Measurements from ENCODE around the gene C1orf21. TPM values are rescaled to one million over a fixed set of nuclear protein-coding genes. Genes with fewer than 3 reads are reported as not detected.

Gene C1orf21
- total RNA-seq, 2 experiments from 2014 or later = 1.9 to 2.2 TPM

GRCh38 chr1:184567637-184568036 is 180.8 kb downstream of the C1orf21 start:
- H3K27ac Mint-ChIP-seq = no peak overlapping the region
- H3K4me1 Mint-ChIP-seq (ENCODE audit: low read depth) = no peaks in the 10 kb centered on the region
- ChIA-PET POLR2A (no interaction called here), CTCF (no interaction called here)
- no peak for DNase-seq
- H3K36me3 Mint-ChIP-seq = no peaks in the 10 kb centered on the region
- no peaks in the 10 kb centered on the region for H3K9me3 Mint-ChIP-seq
- H3K27me3 Mint-ChIP-seq = peaks cover 12% of the 10 kb centered on the region
- no peak overlapping the region for H3K4me3 Mint-ChIP-seq
- intact Hi-C loops (cut with micrococcal nuclease) = no loop called here

DNA sequence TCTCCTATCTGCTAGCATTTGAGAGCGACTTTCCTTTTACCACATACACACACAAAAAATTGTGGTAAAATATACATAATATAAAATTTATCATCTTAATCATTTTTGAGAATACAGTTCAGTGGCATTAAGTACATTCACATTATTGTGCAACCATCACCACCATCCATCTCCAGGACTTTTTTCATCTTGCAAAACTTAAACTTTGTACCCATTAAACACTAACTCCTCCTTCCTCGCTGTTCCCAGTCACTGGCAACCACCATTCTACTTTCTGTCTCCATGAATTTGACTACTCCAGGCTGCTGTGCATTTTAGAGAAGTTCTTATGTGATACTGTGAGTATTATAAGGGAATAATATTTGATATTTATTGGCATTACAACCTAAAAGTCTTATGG is 181.3 kb downstream of the C1orf21 start:
- CTCF ChIA-PET = no interaction called here
- Mint-ChIP-seq H3K9me3 (no peaks in the 10 kb centered on the region), H3K27ac (no peak overlapping the region), H3K4me3 (no peak overlapping the region), H3K27me3 (peaks cover 12% of the 10 kb centered on the region), H3K36me3 (no peaks in the 10 kb centered on the region), H3K4me1 (ENCODE audit: low read depth) (no peaks in the 10 kb centered on the region)
- POLR2A ChIA-PET = no interaction called here
- DNase-seq = no peak
- intact Hi-C loops (cut with micrococcal nuclease) = no loop called here

- H3K4me1 Mint-ChIP-seq (ENCODE audit: low read depth) = no peaks in the 10 kb centered on the region
- no peak overlapping the region for H3K27ac Mint-ChIP-seq
- H3K36me3 Mint-ChIP-seq = no peaks in the 10 kb centered on the region
- ChIA-PET CTCF (interaction anchor here (0.6 kb wide), 1 partner anchor 413 kb away, joined by 3 read pairs; no protein-coding TSS in a partner anchor), POLR2A (no interaction called here)
- intact Hi-C loops (cut with micrococcal nuclease) = no loop called here
- H3K27me3 Mint-ChIP-seq = peaks cover 9% of the 10 kb centered on the region
- DNase-seq = no peak
- H3K4me3 Mint-ChIP-seq = no peak overlapping the region
- H3K9me3 Mint-ChIP-seq = no peaks in the 10 kb centered on the region
Measured at GRCh38 chr1:184569106-184569505, 182.3 kb downstream of the C1orf21 start.

DNA sequence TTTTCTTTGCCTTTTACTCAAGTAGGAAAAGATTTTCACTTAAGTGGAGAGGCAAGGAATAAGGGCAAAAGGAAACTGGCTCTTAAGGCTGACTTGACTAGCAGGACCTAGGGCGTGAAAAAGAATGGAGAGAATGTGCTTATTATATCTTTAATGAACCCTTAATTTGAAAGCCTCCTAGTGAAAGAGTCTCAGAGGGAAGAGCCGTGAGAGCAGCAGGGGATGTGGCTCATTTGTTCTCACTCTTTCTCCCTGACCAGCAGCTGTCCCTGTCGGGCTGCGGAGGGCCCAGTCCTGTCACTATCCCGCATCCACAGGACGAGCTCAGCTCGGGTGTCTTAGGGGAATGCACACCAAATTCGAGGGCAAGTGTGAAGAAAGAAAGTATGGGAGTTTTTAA is 187.8 kb downstream of the C1orf21 start:
- Mint-ChIP-seq H3K4me1 (ENCODE audit: low read depth) (no peaks in the 10 kb centered on the region), H3K4me3 (no peak overlapping the region), H3K36me3 (no peaks in the 10 kb centered on the region), H3K27ac (no peak overlapping the region), H3K27me3 (peaks cover 3% of the 10 kb centered on the region), H3K9me3 (no peaks in the 10 kb centered on the region)
- intact Hi-C loops (cut with micrococcal nuclease) = no loop called here
- POLR2A ChIA-PET = no interaction called here
- DNase-seq = no peak
- CTCF ChIA-PET = no interaction called here

DNA sequence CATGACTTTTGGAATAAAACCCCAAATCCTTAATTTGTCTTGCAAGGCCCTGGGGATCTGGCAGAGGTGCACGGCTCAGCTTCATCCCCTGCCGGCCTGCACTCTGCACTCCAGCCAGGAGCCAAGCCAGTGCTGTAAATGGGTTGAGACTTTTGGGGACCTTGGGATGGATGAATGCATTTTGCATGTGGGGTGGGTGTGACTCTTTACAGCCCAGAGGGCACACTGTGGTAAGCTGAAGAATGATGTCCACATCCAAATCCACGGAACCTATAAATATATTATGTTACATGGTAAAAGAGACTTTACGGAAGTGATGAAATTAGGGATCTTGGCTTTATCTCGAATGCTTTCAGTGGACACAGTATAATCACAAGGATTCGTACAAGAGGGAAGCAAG is 190.0 kb downstream of the C1orf21 start:
- Mint-ChIP-seq H3K27ac (no peak overlapping the region), H3K4me3 (no peak overlapping the region), H3K9me3 (peaks cover 5% of the 10 kb centered on the region), H3K4me1 (ENCODE audit: low read depth) (no peaks in the 10 kb centered on the region), H3K36me3 (peaks cover 1% of the 10 kb centered on the region), H3K27me3 (peaks cover 6% of the 10 kb centered on the region)
- no peak for DNase-seq
- POLR2A ChIA-PET = no interaction called here
- intact Hi-C loops (cut with micrococcal nuclease) = no loop called here
- CTCF ChIA-PET = no interaction called here

- intact Hi-C loops (cut with micrococcal nuclease) = no loop called here
- DNase-seq = no peak
- no peak overlapping the region for H3K4me3 Mint-ChIP-seq
- peaks cover 5% of the 10 kb centered on the region for H3K9me3 Mint-ChIP-seq
- peaks cover 1% of the 10 kb centered on the region for H3K36me3 Mint-ChIP-seq
- H3K27ac Mint-ChIP-seq = no peak overlapping the region
- CTCF ChIA-PET = no interaction called here
- no peaks in the 10 kb centered on the region for H3K4me1 Mint-ChIP-seq (ENCODE audit: low read depth)
- POLR2A ChIA-PET = no interaction called here
- peaks cover 9% of the 10 kb centered on the region for H3K27me3 Mint-ChIP-seq
Measured at GRCh38 chr1:184577319-184577718, 190.5 kb downstream of the C1orf21 start.

- H3K27me3 Mint-ChIP-seq = peaks cover 18% of the 10 kb centered on the region
- peaks cover 5% of the 10 kb centered on the region for H3K9me3 Mint-ChIP-seq
- H3K27ac Mint-ChIP-seq = no peak overlapping the region
- ChIA-PET CTCF (no interaction called here), POLR2A (no interaction called here)
- intact Hi-C loops (cut with micrococcal nuclease) = no loop called here
- no peak overlapping the region for H3K4me3 Mint-ChIP-seq
- no peak for DNase-seq
- peaks cover 1% of the 10 kb centered on the region for H3K36me3 Mint-ChIP-seq
- no peaks in the 10 kb centered on the region for H3K4me1 Mint-ChIP-seq (ENCODE audit: low read depth)
Measured at GRCh38 chr1:184582411-184582810, 195.6 kb downstream of the C1orf21 start.

- peaks cover 19% of the 10 kb centered on the region for H3K27me3 Mint-ChIP-seq
- POLR2A ChIA-PET = no interaction called here
- H3K4me3 Mint-ChIP-seq = no peak overlapping the region
Measured at GRCh38 chr1:184583849-184584248, 197.0 kb downstream of the C1orf21 start.

GRCh38 chr1:184588701-184589100 is 201.9 kb downstream of the C1orf21 start:
- Mint-ChIP-seq H3K4me3 (no peak overlapping the region), H3K27me3 (peaks cover 10% of the 10 kb centered on the region), H3K27ac (no peak overlapping the region), H3K9me3 (no peaks in the 10 kb centered on the region), H3K36me3 (no peaks in the 10 kb centered on the region), H3K4me1 (ENCODE audit: low read depth) (no peaks in the 10 kb centered on the region)
- no peak for DNase-seq
- intact Hi-C loops (cut with micrococcal nuclease) = loop anchor here (1.0 kb wide), 1 partner anchor 33 kb away; no protein-coding TSS in a partner anchor
- ChIA-PET CTCF (no interaction called here), POLR2A (no interaction called here)

More at GRCh38 chr1:184583849-184584248, 197.0 kb downstream of the C1orf21 start:
- intact Hi-C loops (cut with micrococcal nuclease) = no loop called here
- CTCF ChIA-PET = no interaction called here
- H3K27ac Mint-ChIP-seq = no peak overlapping the region
- DNase-seq = no peak
- H3K36me3 Mint-ChIP-seq = peaks cover 1% of the 10 kb centered on the region
- H3K9me3 Mint-ChIP-seq = peaks cover 5% of the 10 kb centered on the region
- no peaks in the 10 kb centered on the region for H3K4me1 Mint-ChIP-seq (ENCODE audit: low read depth)

- DNase-seq = no peak
Measured at GRCh38 chr1:184590163-184590750, 203.4 kb downstream of the C1orf21 start.

GRCh38 chr1:184593597-184593996 is 206.8 kb downstream of the C1orf21 start:
- DNase-seq = no peak
- no peaks in the 10 kb centered on the region for H3K4me1 Mint-ChIP-seq (ENCODE audit: low read depth)
- H3K9me3 Mint-ChIP-seq = no peaks in the 10 kb centered on the region
- H3K27me3 Mint-ChIP-seq = peaks cover 4% of the 10 kb centered on the region
- intact Hi-C loops (cut with micrococcal nuclease) = no loop called here
- CTCF ChIA-PET = no interaction called here
- H3K36me3 Mint-ChIP-seq = no peaks in the 10 kb centered on the region
- H3K4me3 Mint-ChIP-seq = no peak overlapping the region
- POLR2A ChIA-PET = no interaction called here
- no peak overlapping the region for H3K27ac Mint-ChIP-seq

More at GRCh38 chr1:184590163-184590750, 203.4 kb downstream of the C1orf21 start:
- Mint-ChIP-seq H3K27me3 (peaks cover 10% of the 10 kb centered on the region), H3K36me3 (no peaks in the 10 kb centered on the region), H3K4me3 (no peak overlapping the region), H3K9me3 (no peaks in the 10 kb centered on the region), H3K27ac (no peak overlapping the region), H3K4me1 (ENCODE audit: low read depth) (no peaks in the 10 kb centered on the region)
- intact Hi-C loops (cut with micrococcal nuclease) = no loop called here
- POLR2A ChIA-PET = no interaction called here
- CTCF ChIA-PET = no interaction called here

DNA sequence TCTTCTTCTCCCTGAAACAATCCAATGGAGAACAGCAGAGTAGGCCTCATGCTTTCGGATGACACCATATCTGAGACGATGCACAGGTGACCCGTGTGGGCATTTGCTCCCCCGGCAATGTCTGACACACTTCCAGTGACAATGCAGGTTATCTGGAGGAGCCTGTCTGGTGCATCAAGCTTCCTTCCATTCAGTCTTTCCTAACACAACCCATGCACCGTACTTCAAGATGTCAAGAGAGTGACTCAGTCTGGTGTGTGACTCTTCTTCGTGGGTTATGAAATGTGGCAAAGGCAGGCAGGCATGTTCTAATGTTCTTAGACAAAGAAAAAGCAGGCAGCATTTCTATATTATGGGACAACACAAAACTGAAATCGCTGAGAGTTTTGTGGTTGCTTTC is 208.8 kb downstream of the C1orf21 start:
- no peak overlapping the region for H3K27ac Mint-ChIP-seq
- POLR2A ChIA-PET = no interaction called here
- no peaks in the 10 kb centered on the region for H3K4me1 Mint-ChIP-seq (ENCODE audit: low read depth)
- intact Hi-C loops (cut with micrococcal nuclease) = no loop called here
- CTCF ChIA-PET = no interaction called here
- no peaks in the 10 kb centered on the region for H3K36me3 Mint-ChIP-seq
- no peak for DNase-seq
- H3K9me3 Mint-ChIP-seq = no peaks in the 10 kb centered on the region
- peaks cover 2% of the 10 kb centered on the region for H3K27me3 Mint-ChIP-seq
- H3K4me3 Mint-ChIP-seq = no peak overlapping the region

- H3K9me3 Mint-ChIP-seq = no peaks in the 10 kb centered on the region
- intact Hi-C loops (cut with micrococcal nuclease) = no loop called here
- no peaks in the 10 kb centered on the region for H3K4me1 Mint-ChIP-seq (ENCODE audit: low read depth)
- no peak overlapping the region for H3K4me3 Mint-ChIP-seq
- H3K27ac Mint-ChIP-seq = no peak overlapping the region
- DNase-seq = no peak
- no peaks in the 10 kb centered on the region for H3K27me3 Mint-ChIP-seq
- POLR2A ChIA-PET = no interaction called here
- no peaks in the 10 kb centered on the region for H3K36me3 Mint-ChIP-seq
- CTCF ChIA-PET = no interaction called here
Measured at GRCh38 chr1:184596950-184597645, 210.3 kb downstream of the C1orf21 start.
